GM12892 (cell line): ENCODE data around the gene PRR20D.

Source experiments
- POLR2A ChIP-seq: IDR thresholded peaks from 2 replicates; pipeline ENCODE4 v1.6.1; 2011; ENCODE audit warnings: low read depth, low read length, control low read depth
- POLR2AphosphoS5 ChIP-seq: IDR thresholded peaks from 2 replicates; pipeline ENCODE4 v1.6.1; 2011; ENCODE audit warnings: low read depth, low read length, control low read depth
- TAF1 ChIP-seq: IDR thresholded peaks from 2 replicates; pipeline ENCODE4 v1.6.1; 2011; ENCODE audit warnings: low read depth, mild to moderate bottlenecking, control low read depth, low read length, borderline replicate concordance

DNA sequence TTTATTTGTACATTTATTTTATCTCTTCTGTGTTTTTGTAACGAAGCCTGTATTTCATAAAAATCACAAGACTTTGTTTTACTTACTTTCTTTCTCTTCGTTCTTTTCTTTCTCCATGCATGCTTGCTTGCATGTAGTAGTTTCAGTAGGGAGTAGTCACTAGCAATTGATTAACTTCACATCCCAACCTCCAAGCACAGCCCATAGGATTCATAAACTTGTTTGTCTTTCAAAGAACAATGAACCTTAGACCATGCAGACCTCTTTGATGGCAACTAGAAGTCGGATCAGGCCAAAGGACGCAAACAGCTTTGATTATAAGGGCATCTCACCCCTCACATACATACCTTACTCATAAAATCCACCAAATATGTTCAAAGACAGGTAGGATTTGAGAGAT lies 22.8 kb upstream of the PRR20D start:
- no peak for TF ChIP-seq POLR2A
- no peak for TF ChIP-seq POLR2AphosphoS5
- no peak for TF ChIP-seq TAF1
